Activated T-cell treated with anti-CD3 and anti-CD28 coated beads, Interleukin-2, amount 50 U/mL, for 24 hours (primary cell): Measurements from ENCODE around the gene RNF166.

Experiments
- DNase-seq: peaks from one replicate; pipeline ENCODE4 v3.0.0-alpha.2; 2020
- H3K27ac Mint-ChIP-seq: 2 replicates; pipeline ENCODE4 v1.8.0; 2020; ENCODE audit warnings: mild to moderate bottlenecking, mixed read lengths
- H3K27me3 Mint-ChIP-seq: 2 replicates; pipeline ENCODE4 v1.8.0; 2020; ENCODE audit warnings: mixed read lengths
- H3K36me3 Mint-ChIP-seq: 2 replicates; pipeline ENCODE4 v1.8.0; 2020; ENCODE audit warnings: low read depth, mixed read lengths
- H3K4me1 Mint-ChIP-seq: 2 replicates; pipeline ENCODE4 v1.8.0; 2020; ENCODE audit warnings: low read depth, mixed read lengths
- H3K4me3 Mint-ChIP-seq: 2 replicates; pipeline ENCODE4 v1.8.0; 2020; ENCODE audit warnings: mild to moderate bottlenecking, moderate library complexity, mixed read lengths
- H3K9me3 Mint-ChIP-seq: 2 replicates; pipeline ENCODE4 v1.8.0; 2020; ENCODE audit warnings: mixed read lengths

Gene RNF166

GRCh38 chr16:88721815-88722755 lies 15.9 kb upstream of the RNF166 start:
- peaks cover 87% of the 10 kb centered on the region for H3K36me3 Mint-ChIP-seq

DNA sequence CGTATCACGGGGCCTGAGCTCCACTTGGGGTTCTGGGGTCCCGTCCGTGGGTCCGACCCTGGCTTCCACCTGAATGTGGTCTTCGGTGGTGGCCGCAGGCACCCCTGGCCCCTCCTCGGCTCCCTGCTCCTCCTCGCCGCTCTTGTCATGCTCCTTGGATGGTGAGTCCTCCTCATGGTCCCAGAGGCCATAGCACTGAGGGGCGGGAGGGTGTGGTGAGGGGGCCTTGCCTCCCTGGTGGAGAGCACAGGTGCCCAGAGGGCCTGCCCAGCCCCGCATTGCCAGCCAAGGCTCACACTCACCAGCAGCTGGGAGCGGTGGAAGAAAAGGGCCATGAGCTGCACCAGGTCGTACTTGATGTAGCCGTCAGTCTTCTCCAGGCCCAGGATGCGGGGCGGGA lies 15.0 kb upstream of the RNF166 start:
- Mint-ChIP-seq H3K9me3 (no peaks in the 10 kb centered on the region), H3K4me1 (no peaks in the 10 kb centered on the region), H3K36me3 (peaks cover 90% of the 10 kb centered on the region), H3K4me3 (no peak overlapping the region), H3K27me3 (no peaks in the 10 kb centered on the region), H3K27ac (no peak overlapping the region)
- no peak for DNase-seq

More at GRCh38 chr16:88721815-88722755, 15.9 kb upstream of the RNF166 start:
- Mint-ChIP-seq H3K27ac (peak overlapping the region; percentile 71), H3K4me1 (no peaks in the 10 kb centered on the region), H3K9me3 (no peaks in the 10 kb centered on the region), H3K27me3 (no peaks in the 10 kb centered on the region), H3K4me3 (no peak overlapping the region)
- no peak for DNase-seq

DNA sequence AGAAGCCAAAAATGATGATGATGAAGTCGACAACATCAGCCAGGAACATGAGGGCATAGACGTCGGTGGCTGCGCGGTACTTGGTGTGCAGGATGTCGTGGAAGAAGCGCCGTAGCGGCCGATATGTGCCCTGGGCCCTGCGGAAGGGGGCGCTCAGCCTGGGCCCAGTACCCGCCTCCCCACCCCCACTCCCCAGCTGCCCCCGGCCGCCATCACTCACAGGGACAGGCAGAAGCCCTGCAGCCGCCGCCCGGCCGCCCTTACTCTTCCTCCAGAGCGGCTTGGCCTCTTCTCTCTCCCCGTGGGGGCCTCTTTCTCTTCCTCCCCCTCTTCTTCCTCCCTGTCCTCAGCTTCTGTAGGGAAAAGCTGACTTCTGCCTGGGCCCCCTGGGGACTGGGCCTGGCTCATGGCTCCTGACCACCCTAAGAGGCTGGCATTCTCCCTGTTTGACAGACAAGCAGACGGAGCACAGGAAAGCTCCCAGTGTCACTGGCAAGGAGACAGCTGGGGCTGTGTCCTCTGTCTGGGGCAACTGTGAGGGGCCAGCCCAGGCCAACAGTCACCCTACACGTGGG lies 14.3 kb upstream of the RNF166 start:
- Mint-ChIP-seq H3K27ac (peak overlapping the region; percentile 80), H3K9me3 (no peaks in the 10 kb centered on the region), H3K4me3 (no peak overlapping the region), H3K27me3 (no peaks in the 10 kb centered on the region), H3K4me1 (no peaks in the 10 kb centered on the region), H3K36me3 (peaks cover 91% of the 10 kb centered on the region)
- DNase-seq = no peak

DNA sequence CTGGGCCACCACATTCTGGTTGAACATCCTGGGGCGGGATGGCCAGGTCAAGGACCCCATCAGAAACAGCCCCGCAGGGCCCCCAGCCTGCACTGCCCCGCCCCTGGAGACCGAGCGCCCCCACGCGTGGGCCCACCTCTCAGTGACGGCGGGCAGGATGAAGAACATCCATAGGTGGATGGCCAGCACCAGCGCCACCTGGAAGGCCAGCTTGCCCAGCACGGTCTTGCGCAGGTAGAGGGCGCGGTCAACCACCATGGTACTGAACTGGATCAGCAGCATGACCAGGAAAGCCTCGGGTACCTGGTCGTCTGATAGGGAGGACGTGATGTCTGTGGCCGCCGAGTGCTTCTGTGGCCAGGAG lies 13.7 kb upstream of the RNF166 start:
- Mint-ChIP-seq H3K9me3 (no peaks in the 10 kb centered on the region), H3K27me3 (no peaks in the 10 kb centered on the region), H3K4me3 (no peak overlapping the region), H3K4me1 (no peaks in the 10 kb centered on the region), H3K36me3 (peaks cover 90% of the 10 kb centered on the region), H3K27ac (peak overlapping the region; percentile 71)
- DNase-seq = no peak

GRCh38 chr16:88719267-88719932 lies 13.2 kb upstream of the RNF166 start:
- no peak overlapping the region for H3K4me3 Mint-ChIP-seq
- H3K27ac Mint-ChIP-seq = peak overlapping the region; percentile 47
- DNase-seq = no peak
- peaks cover 90% of the 10 kb centered on the region for H3K36me3 Mint-ChIP-seq
- no peaks in the 10 kb centered on the region for H3K9me3 Mint-ChIP-seq
- no peaks in the 10 kb centered on the region for H3K27me3 Mint-ChIP-seq
- no peaks in the 10 kb centered on the region for H3K4me1 Mint-ChIP-seq

GRCh38 chr16:88718178-88718577 lies 12.0 kb upstream of the RNF166 start:
- Mint-ChIP-seq H3K4me3 (no peak overlapping the region), H3K36me3 (peaks cover 88% of the 10 kb centered on the region), H3K9me3 (no peaks in the 10 kb centered on the region), H3K27me3 (no peaks in the 10 kb centered on the region), H3K27ac (peak overlapping the region; percentile 68), H3K4me1 (no peaks in the 10 kb centered on the region)
- no peak for DNase-seq

- Mint-ChIP-seq H3K27ac (no peak overlapping the region), H3K4me3 (no peak overlapping the region), H3K27me3 (no peaks in the 10 kb centered on the region), H3K9me3 (no peaks in the 10 kb centered on the region), H3K4me1 (peaks cover 4% of the 10 kb centered on the region), H3K36me3 (peaks cover 84% of the 10 kb centered on the region)
- no peak for DNase-seq
Observed at GRCh38 chr16:88716601-88717001, 10.4 kb upstream of the RNF166 start.

DNA sequence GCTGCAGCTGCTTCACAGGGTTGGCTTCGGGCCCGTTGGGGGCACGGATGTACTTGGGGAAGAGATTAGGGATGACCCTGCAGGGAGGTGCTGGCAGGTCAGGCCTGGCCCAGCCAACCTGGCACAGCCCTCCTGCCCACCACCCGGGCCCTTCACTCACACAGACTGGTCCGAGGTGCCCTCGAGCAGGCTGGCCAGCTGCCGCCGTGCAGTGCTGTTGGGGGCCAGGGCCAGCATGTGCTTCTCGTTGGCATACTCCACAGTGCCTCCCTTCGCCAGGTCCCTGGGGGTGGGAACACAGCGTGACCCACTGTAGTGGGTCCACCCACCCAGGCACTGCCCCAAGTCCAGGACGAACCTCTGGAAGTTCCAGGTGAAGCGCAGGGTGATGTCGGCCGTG lies 10.0 kb upstream of the RNF166 start:
- Mint-ChIP-seq H3K9me3 (no peaks in the 10 kb centered on the region), H3K27ac (no peak overlapping the region), H3K4me3 (no peak overlapping the region), H3K36me3 (peaks cover 85% of the 10 kb centered on the region), H3K4me1 (peaks cover 7% of the 10 kb centered on the region), H3K27me3 (no peaks in the 10 kb centered on the region)
- DNase-seq = no peak

GRCh38 chr16:88715312-88716190 lies 9.3 kb upstream of the RNF166 start:
- Mint-ChIP-seq H3K4me1 (peaks cover 11% of the 10 kb centered on the region), H3K36me3 (peaks cover 85% of the 10 kb centered on the region), H3K9me3 (no peaks in the 10 kb centered on the region)

DNA sequence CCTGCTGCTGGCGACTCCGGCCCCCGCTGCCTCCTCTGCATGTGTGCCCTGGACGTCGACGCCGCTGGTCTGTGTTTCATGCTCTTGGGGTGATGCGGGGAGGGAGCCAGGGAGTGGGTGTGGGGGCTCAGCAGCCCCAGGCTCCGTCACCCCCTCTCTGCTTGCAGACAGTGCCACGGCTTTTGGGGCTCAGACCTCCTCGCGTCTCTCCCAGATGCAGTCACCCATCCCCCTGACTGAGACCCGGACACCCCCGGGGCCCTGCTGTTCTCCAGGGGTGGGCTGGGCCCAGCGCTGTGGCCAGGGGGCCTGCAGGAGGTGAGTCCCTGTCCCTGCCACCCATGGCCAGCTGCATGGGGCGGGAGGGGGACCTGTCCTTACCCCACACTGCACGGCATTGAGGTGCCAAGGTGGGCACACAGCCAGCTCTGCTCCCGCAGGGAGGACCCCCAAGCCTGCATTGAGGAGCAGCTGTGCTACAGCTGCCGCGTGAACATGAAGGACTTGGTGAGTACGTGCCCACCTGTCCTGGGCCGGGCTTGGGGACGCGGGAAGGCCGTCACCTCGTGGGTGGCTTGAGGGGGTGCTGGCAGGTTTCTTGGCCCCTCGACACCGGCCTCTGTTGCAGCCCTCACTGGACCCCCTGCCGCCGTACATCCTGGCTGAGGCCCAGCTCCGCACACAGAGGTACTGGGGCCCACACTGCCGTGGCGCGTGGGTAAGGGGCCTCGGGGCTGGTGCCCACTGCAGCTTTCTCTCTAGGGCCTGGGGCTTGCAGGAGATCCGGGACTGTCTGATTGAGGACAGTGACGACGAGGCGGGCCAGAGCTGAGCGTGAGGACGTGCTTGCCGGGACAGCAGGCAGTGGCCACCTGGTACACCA lies 8.5 kb upstream of the RNF166 start:
- no peak overlapping the region for H3K4me3 Mint-ChIP-seq
- DNase-seq = no peak
- no peaks in the 10 kb centered on the region for H3K27me3 Mint-ChIP-seq
- peaks cover 13% of the 10 kb centered on the region for H3K4me1 Mint-ChIP-seq
- H3K36me3 Mint-ChIP-seq = peaks cover 84% of the 10 kb centered on the region
- no peaks in the 10 kb centered on the region for H3K9me3 Mint-ChIP-seq
- H3K27ac Mint-ChIP-seq = peak overlapping the region; percentile 63

More at GRCh38 chr16:88715312-88716190, 9.3 kb upstream of the RNF166 start:
- Mint-ChIP-seq H3K4me3 (no peak overlapping the region), H3K27ac (peak overlapping the region; percentile 63), H3K27me3 (no peaks in the 10 kb centered on the region)
- DNase-seq = no peak

GRCh38 chr16:88713568-88714419 lies 7.6 kb upstream of the RNF166 start:
- Mint-ChIP-seq H3K27me3 (no peaks in the 10 kb centered on the region), H3K36me3 (peaks cover 84% of the 10 kb centered on the region), H3K4me3 (no peak overlapping the region), H3K27ac (peak overlapping the region; percentile 61), H3K9me3 (no peaks in the 10 kb centered on the region), H3K4me1 (peaks cover 20% of the 10 kb centered on the region)
- no peak for DNase-seq

- H3K9me3 Mint-ChIP-seq = no peaks in the 10 kb centered on the region
- H3K4me1 Mint-ChIP-seq = peaks cover 27% of the 10 kb centered on the region
- H3K4me3 Mint-ChIP-seq = no peak overlapping the region
- peaks cover 84% of the 10 kb centered on the region for H3K36me3 Mint-ChIP-seq
- DNase-seq = no peak
- no peaks in the 10 kb centered on the region for H3K27me3 Mint-ChIP-seq
- H3K27ac Mint-ChIP-seq = peak overlapping the region; percentile 61
Observed at GRCh38 chr16:88713054-88713453, 6.8 kb upstream of the RNF166 start.
